HEK293 (cell line): ENCODE measurements around the gene PIK3C2A.

Source experiments
- CTCF ChIA-PET: fragments of 350-600 bp; formaldehyde crosslinking; extraction: SDS; loops from one replicate; lab custom pipeline; 2021; ENCODE audit warnings: antibody characterized with exemption; lab: Yijun Ruan, JAX
- POLR2A ChIA-PET: fragments of 300-600 bp; formaldehyde crosslinking; extraction: SDS; loops from one replicate; lab custom pipeline; 2020; ENCODE audit warnings: antibody characterized with exemption, inconsistent platforms; lab: Yijun Ruan, JAX
- H3K27ac ChIP-seq: fragments of 200-500 bp; sonication (Bioruptor generic); 2 replicates; pipeline ENCODE4 v1.5.1; 2014; ENCODE audit warnings: low read depth, low read length, control low read depth, inconsistent platforms; ENCODE audit errors: extremely low read depth
- H3K36me3 ChIP-seq, 2 experiments: fragments of 200-500 bp in 1 of 2; sonication (Bioruptor generic) in 1 of 2; 1 replicate in 1 of 2; 2 replicates in 1 of 2; pipeline ENCODE4 v1.5.1; 2014 to 2017; ENCODE audit warnings: inconsistent platforms in 2 of 2, low read length in 2 of 2; ENCODE audit not compliant: control insufficient read depth in 2 of 2, insufficient read depth in 1 of 2
- H3K4me1 ChIP-seq: fragments of 200-500 bp; sonication (Bioruptor generic); 2 replicates; pipeline ENCODE4 v1.5.1; 2014; ENCODE audit warnings: mild to moderate bottlenecking, low read length, inconsistent platforms; ENCODE audit not compliant: control insufficient read depth, insufficient read depth
- H3K4me3 ChIP-seq: 2 replicates; pipeline ENCODE4 v1.5.1; 2011; ENCODE audit warnings: low read depth, mild to moderate bottlenecking, control low read depth, low read length, moderate library complexity
- H3K9me3 ChIP-seq: fragments of 200-500 bp; sonication (Bioruptor generic); 2 replicates; pipeline ENCODE4 v1.5.1; 2014; ENCODE audit warnings: low read depth, low read length, inconsistent platforms; ENCODE audit not compliant: control insufficient read depth, insufficient read depth
- GLIS2 ChIP-seq: fragments of 450-650 bp; formaldehyde crosslinking; IDR thresholded peaks from 2 replicates; pipeline ENCODE4 v1.5.1; 2016; ENCODE audit warnings: missing biosample characterization, missing genetic modification characterization
- HOXD13 ChIP-seq: sonication (generic); formaldehyde crosslinking; IDR thresholded peaks from 2 replicates; pipeline ENCODE4 v1.8.0; 2022; ENCODE audit warnings: missing genetic modification reagents, borderline replicate concordance
- SALL2 ChIP-seq: fragments of 450-650 bp; formaldehyde crosslinking; IDR thresholded peaks from 2 replicates; pipeline ENCODE4 v1.5.0; 2017; ENCODE audit warnings: missing biosample characterization, mild to moderate bottlenecking, missing genetic modification characterization, borderline replicate concordance
- ZBTB20 ChIP-seq: fragments of 450-650 bp; formaldehyde crosslinking; IDR thresholded peaks from 2 replicates; pipeline ENCODE4 v1.5.1; 2016; ENCODE audit warnings: missing biosample characterization, missing genetic modification characterization
- ZFP41 ChIP-seq: fragments of 450-650 bp; formaldehyde crosslinking; IDR thresholded peaks from 2 replicates; pipeline ENCODE4 v1.5.1; 2016; ENCODE audit warnings: missing biosample characterization, missing genetic modification characterization, borderline replicate concordance
- ZNF18 ChIP-seq: fragments of 450-650 bp; formaldehyde crosslinking; IDR thresholded peaks from 2 replicates; pipeline ENCODE4 v1.5.1; 2016; ENCODE audit warnings: missing biosample characterization, missing genetic modification characterization
- ZNF2 ChIP-seq: fragments of 450-650 bp; formaldehyde crosslinking; IDR thresholded peaks from 2 replicates; pipeline ENCODE4 v1.5.1; 2016; ENCODE audit warnings: missing biosample characterization, missing genetic modification characterization
- ZNF23 ChIP-seq: fragments of 450-650 bp; formaldehyde crosslinking; IDR thresholded peaks from 2 replicates; pipeline ENCODE4 v1.5.1; 2016; ENCODE audit warnings: missing biosample characterization, missing genetic modification characterization, borderline replicate concordance
- ZNF548 ChIP-seq: fragments of 450-650 bp; formaldehyde crosslinking; IDR thresholded peaks from 2 replicates; pipeline ENCODE4 v1.5.1; 2016; ENCODE audit warnings: missing biosample characterization, missing genetic modification characterization
- ZNF571 ChIP-seq: fragments of 450-650 bp; formaldehyde crosslinking; IDR thresholded peaks from 2 replicates; pipeline ENCODE4 v1.5.0; 2017; ENCODE audit warnings: missing biosample characterization, missing genetic modification characterization
- ZNF585B ChIP-seq: fragments of 450-650 bp; formaldehyde crosslinking; IDR thresholded peaks from 2 replicates; pipeline ENCODE4 v1.5.1; 2016; ENCODE audit warnings: missing biosample characterization, missing genetic modification characterization
- ZNF626 ChIP-seq: fragments of 450-650 bp; sonication (Bioruptor Pico); formaldehyde crosslinking; IDR thresholded peaks from 2 replicates; pipeline ENCODE4 v1.5.1; 2018; ENCODE audit warnings: missing biosample characterization, missing genetic modification characterization, inconsistent platforms
- ZNF658 ChIP-seq: fragments of 450-650 bp; formaldehyde crosslinking; IDR thresholded peaks from 2 replicates; pipeline ENCODE4; 2016; ENCODE audit warnings: missing biosample characterization, missing genetic modification characterization
- ZNF776 ChIP-seq: fragments of 450-650 bp; formaldehyde crosslinking; IDR thresholded peaks from 2 replicates; pipeline ENCODE4 v1.5.0; 2017; ENCODE audit warnings: missing biosample characterization, missing genetic modification characterization, borderline replicate concordance
- ZNF791 ChIP-seq: fragments of 450-650 bp; formaldehyde crosslinking; IDR thresholded peaks from 2 replicates; pipeline ENCODE4 v1.5.1; 2016; ENCODE audit warnings: missing biosample characterization, missing genetic modification characterization
- TF ChIP-seq, protein P1 (sequence below): fragments of 450-650 bp; formaldehyde crosslinking; IDR thresholded peaks from 2 replicates; pipeline ENCODE4 v1.5.1; 2017; ENCODE audit warnings: missing biosample characterization, missing genetic modification characterization
- TF ChIP-seq, protein P2 (sequence below): fragments of 450-650 bp; formaldehyde crosslinking; conservative IDR thresholded peaks from 2 replicates; pipeline ENCODE4 v1.5.1; 2016; ENCODE audit warnings: low read depth, missing biosample characterization, missing genetic modification characterization
- TF ChIP-seq, protein P3 (sequence below): fragments of 450-650 bp; formaldehyde crosslinking; IDR thresholded peaks from 2 replicates; pipeline ENCODE4 v1.5.1; 2017; ENCODE audit warnings: missing biosample characterization, missing genetic modification characterization
- TF ChIP-seq, protein P4 (sequence below): fragments of 450-650 bp; formaldehyde crosslinking; IDR thresholded peaks from 2 replicates; pipeline ENCODE4 v1.5.1; 2016; ENCODE audit warnings: missing biosample characterization, missing genetic modification characterization, borderline replicate concordance

PIK3C2A gene

GRCh38 chr11:17250561-17251350 is 43.0 kb upstream of the PIK3C2A start:
- H3K4me3 ChIP-seq = no peak overlapping the region
- POLR2A ChIA-PET = no interaction called here
- H3K9me3 ChIP-seq = no peaks in the 10 kb centered on the region
- no peak for TF ChIP-seq ZNF658
- no peak for TF ChIP-seq HOXD13 (CRISPR knock-in tag)
- TF ChIP-seq, protein P1, sequence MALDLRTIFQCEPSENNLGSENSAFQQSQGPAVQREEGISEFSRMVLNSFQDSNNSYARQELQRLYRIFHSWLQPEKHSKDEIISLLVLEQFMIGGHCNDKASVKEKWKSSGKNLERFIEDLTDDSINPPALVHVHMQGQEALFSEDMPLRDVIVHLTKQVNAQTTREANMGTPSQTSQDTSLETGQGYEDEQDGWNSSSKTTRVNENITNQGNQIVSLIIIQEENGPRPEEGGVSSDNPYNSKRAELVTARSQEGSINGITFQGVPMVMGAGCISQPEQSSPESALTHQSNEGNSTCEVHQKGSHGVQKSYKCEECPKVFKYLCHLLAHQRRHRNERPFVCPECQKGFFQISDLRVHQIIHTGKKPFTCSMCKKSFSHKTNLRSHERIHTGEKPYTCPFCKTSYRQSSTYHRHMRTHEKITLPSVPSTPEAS (tag by site-specific recombination) = no peak
- TF ChIP-seq ZNF776 (tag by site-specific recombination) = no peak
- TF ChIP-seq ZNF585B (tag by site-specific recombination) = no peak
- no peak for TF ChIP-seq SALL2 (tag by site-specific recombination)
- TF ChIP-seq, protein P2, sequence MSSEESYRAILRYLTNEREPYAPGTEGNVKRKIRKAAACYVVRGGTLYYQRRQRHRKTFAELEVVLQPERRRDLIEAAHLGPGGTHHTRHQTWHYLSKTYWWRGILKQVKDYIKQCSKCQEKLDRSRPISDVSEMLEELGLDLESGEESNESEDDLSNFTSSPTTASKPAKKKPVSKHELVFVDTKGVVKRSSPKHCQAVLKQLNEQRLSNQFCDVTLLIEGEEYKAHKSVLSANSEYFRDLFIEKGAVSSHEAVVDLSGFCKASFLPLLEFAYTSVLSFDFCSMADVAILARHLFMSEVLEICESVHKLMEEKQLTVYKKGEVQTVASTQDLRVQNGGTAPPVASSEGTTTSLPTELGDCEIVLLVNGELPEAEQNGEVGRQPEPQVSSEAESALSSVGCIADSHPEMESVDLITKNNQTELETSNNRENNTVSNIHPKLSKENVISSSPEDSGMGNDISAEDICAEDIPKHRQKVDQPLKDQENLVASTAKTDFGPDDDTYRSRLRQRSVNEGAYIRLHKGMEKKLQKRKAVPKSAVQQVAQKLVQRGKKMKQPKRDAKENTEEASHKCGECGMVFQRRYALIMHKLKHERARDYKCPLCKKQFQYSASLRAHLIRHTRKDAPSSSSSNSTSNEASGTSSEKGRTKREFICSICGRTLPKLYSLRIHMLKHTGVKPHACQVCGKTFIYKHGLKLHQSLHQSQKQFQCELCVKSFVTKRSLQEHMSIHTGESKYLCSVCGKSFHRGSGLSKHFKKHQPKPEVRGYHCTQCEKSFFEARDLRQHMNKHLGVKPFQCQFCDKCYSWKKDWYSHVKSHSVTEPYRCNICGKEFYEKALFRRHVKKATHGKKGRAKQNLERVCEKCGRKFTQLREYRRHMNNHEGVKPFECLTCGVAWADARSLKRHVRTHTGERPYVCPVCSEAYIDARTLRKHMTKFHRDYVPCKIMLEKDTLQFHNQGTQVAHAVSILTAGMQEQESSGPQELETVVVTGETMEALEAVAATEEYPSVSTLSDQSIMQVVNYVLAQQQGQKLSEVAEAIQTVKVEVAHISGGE (tag by site-specific recombination) = no peak
- no peak for TF ChIP-seq ZNF626 (tag by site-specific recombination)
- CTCF ChIA-PET = interaction anchor here (0.6 to 0.7 kb wide), 2 partner anchors 22 to 25 kb away, joined by 3 read pairs; partner anchors contain the start of gene NUCB2
- H3K27ac ChIP-seq = no peak overlapping the region
- no peaks in the 10 kb centered on the region for H3K36me3 ChIP-seq
- H3K4me1 ChIP-seq = no peaks in the 10 kb centered on the region

GRCh38 chr11:17244046-17244445 is 36.3 kb upstream of the PIK3C2A start:
- Histone ChIP-seq H3K36me3 (no peaks in the 10 kb centered on the region), H3K27ac (no peak overlapping the region), H3K4me1 (no peaks in the 10 kb centered on the region), H3K4me3 (no peak overlapping the region), H3K9me3 (no peaks in the 10 kb centered on the region)
- CTCF ChIA-PET = interaction anchor here (0.8 kb wide), 1 partner anchor 15 kb away, joined by 6 read pairs; no protein-coding TSS in a partner anchor
- POLR2A ChIA-PET = no interaction called here
- TF ChIP-seq, protein P3, sequence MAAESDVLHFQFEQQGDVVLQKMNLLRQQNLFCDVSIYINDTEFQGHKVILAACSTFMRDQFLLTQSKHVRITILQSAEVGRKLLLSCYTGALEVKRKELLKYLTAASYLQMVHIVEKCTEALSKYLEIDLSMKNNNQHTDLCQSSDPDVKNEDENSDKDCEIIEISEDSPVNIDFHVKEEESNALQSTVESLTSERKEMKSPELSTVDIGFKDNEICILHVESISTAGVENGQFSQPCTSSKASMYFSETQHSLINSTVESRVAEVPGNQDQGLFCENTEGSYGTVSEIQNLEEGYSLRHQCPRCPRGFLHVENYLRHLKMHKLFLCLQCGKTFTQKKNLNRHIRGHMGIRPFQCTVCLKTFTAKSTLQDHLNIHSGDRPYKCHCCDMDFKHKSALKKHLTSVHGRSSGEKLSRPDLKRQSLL = no peak
- no peak for TF ChIP-seq ZFP41 (tag by site-specific recombination)
- no peak for TF ChIP-seq ZNF571
- TF ChIP-seq ZBTB20 = no peak
- TF ChIP-seq, protein P1 (tag by site-specific recombination) = no peak
- no peak for TF ChIP-seq ZNF791
- TF ChIP-seq GLIS2 (tag by site-specific recombination) = no peak
- no peak for TF ChIP-seq ZNF18 (tag by site-specific recombination)
- TF ChIP-seq ZNF23 (tag by site-specific recombination) = no peak
- TF ChIP-seq, protein P4, sequence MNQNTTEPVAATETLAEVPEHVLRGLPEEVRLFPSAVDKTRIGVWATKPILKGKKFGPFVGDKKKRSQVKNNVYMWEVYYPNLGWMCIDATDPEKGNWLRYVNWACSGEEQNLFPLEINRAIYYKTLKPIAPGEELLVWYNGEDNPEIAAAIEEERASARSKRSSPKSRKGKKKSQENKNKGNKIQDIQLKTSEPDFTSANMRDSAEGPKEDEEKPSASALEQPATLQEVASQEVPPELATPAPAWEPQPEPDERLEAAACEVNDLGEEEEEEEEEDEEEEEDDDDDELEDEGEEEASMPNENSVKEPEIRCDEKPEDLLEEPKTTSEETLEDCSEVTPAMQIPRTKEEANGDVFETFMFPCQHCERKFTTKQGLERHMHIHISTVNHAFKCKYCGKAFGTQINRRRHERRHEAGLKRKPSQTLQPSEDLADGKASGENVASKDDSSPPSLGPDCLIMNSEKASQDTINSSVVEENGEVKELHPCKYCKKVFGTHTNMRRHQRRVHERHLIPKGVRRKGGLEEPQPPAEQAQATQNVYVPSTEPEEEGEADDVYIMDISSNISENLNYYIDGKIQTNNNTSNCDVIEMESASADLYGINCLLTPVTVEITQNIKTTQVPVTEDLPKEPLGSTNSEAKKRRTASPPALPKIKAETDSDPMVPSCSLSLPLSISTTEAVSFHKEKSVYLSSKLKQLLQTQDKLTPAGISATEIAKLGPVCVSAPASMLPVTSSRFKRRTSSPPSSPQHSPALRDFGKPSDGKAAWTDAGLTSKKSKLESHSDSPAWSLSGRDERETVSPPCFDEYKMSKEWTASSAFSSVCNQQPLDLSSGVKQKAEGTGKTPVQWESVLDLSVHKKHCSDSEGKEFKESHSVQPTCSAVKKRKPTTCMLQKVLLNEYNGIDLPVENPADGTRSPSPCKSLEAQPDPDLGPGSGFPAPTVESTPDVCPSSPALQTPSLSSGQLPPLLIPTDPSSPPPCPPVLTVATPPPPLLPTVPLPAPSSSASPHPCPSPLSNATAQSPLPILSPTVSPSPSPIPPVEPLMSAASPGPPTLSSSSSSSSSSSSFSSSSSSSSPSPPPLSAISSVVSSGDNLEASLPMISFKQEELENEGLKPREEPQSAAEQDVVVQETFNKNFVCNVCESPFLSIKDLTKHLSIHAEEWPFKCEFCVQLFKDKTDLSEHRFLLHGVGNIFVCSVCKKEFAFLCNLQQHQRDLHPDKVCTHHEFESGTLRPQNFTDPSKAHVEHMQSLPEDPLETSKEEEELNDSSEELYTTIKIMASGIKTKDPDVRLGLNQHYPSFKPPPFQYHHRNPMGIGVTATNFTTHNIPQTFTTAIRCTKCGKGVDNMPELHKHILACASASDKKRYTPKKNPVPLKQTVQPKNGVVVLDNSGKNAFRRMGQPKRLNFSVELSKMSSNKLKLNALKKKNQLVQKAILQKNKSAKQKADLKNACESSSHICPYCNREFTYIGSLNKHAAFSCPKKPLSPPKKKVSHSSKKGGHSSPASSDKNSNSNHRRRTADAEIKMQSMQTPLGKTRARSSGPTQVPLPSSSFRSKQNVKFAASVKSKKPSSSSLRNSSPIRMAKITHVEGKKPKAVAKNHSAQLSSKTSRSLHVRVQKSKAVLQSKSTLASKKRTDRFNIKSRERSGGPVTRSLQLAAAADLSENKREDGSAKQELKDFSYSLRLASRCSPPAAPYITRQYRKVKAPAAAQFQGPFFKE (tag by site-specific recombination) = no peak
- no peak for TF ChIP-seq ZNF548
- TF ChIP-seq ZNF2 (tag by site-specific recombination) = no peak
